GM13976 (cell line): ENCODE measurements around the gene OAS3.
A peak's percentile ranks its signal among the peaks of the same experiment; 100 is the strongest.

ENCODE experiments used
- DNase-seq: peaks from one replicate; pipeline ENCODE4 v3.0.0; 2012; ENCODE audit warnings: low spot score
- CTCF ChIP-seq: IDR thresholded peaks from 2 replicates; pipeline ENCODE4 v1.5.1; 2012; ENCODE audit warnings: borderline replicate concordance, mild to moderate bottlenecking; ENCODE audit not compliant: insufficient read depth; ENCODE audit errors: extremely low read depth, missing control alignments, control extremely low read depth
- in situ Hi-C: fragments of 300-500 bp; cut with MboI; formaldehyde crosslinking; loops from one replicate; pipeline ENCODE4 v1.12.0; 2022; ENCODE audit warnings: low sequenced_read_pairs, mixed read lengths, inconsistent platforms; ENCODE audit not compliant: unreplicated experiment

Gene OAS3

DNA sequence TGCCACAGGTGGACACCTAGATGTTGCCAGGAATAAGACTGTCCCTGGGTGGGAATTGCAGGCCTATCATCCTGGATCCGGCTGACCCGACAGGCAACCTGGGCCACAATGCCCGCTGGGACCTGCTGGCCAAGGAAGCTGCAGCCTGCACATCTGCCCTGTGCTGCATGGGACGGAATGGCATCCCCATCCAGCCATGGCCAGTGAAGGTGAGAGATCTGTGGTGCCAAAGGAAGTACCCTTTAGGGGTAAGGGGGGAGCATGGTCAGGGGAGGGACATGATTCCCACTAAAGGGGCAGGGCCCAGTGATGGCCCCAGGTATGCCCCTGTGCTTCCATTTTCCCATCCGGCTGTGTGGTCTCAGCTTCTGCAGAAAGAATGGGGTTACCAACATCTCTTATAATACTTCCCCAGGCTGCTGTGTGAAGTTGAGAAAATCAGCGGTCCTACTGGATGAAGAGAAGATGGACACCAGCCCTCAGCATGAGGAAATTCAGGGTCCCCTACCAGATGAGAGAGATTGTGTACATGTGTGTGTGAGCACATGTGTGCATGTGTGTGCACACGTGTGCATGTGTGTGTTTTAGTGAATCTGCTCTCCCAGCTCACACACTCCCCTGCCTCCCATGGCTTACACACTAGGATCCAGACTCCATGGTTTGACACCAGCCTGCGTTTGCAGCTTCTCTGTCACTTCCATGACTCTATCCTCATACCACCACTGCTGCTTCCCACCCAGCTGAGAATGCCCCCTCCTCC is 31.5 kb downstream of the OAS3 start:
- in situ Hi-C loops, result no loop called here
- TF ChIP-seq CTCF, result no peak

GRCh38 chr12:112970391-112970790 is 32.1 kb downstream of the OAS3 start:
- peak; percentile 1 for DNase-seq
- in situ Hi-C loops, result no loop called here
- TF ChIP-seq CTCF, result no peak

More for the DNA sequence above, 31.5 kb downstream of the OAS3 start:
- DNase-seq, result peak; percentile 3

- DNase-seq, result peak; percentile 2
- TF ChIP-seq CTCF, result no peak
- in situ Hi-C loops, result no loop called here
These were observed 33.0 kb downstream of the OAS3 start for GRCh38 chr12:112971248-112971647.

- in situ Hi-C loops, result no loop called here
- no peak for TF ChIP-seq CTCF
- no peak for DNase-seq
These were observed 34.9 kb downstream of the OAS3 start for GRCh38 chr12:112973011-112973735.

GRCh38 chr12:112973818-112974231 is 35.6 kb downstream of the OAS3 start:
- TF ChIP-seq CTCF, result no peak
- in situ Hi-C loops, result no loop called here
- no peak for DNase-seq

GRCh38 chr12:112974904-112975303 is 36.6 kb downstream of the OAS3 start:
- no peak for DNase-seq
- TF ChIP-seq CTCF, result no peak
- in situ Hi-C loops, result no loop called here
